Endodermal cell (in vitro differentiated cells): ENCODE data around the gene PFKL. TPM values are rescaled to one million over a fixed set of nuclear protein-coding genes. Genes with fewer than 3 reads are reported as not detected.

ENCODE experiments used
- DNase-seq: peaks from one replicate; pipeline ENCODE4 v3.0.0-alpha.2; 2017
- H3K27ac ChIP-seq: 2 replicates; pipeline ENCODE4 v1.5.1; 2013; ENCODE audit warnings: mild to moderate bottlenecking, low read depth, low read length, moderate library complexity
- H3K27me3 ChIP-seq: 2 replicates; pipeline ENCODE4 v1.6.1; 2013; ENCODE audit warnings: mild to moderate bottlenecking, low read length, moderate library complexity; ENCODE audit not compliant: insufficient read depth, control insufficient read depth, poor library complexity, severe bottlenecking
- H3K36me3 ChIP-seq: 2 replicates; pipeline ENCODE4 v1.7.0; 2013; ENCODE audit warnings: mild to moderate bottlenecking, low read length, moderate library complexity; ENCODE audit not compliant: control insufficient read depth, insufficient read depth
- H3K4me1 ChIP-seq: one replicate; pipeline ENCODE4 v1.7.0; 2013; ENCODE audit warnings: low read length; ENCODE audit not compliant: control insufficient read depth, insufficient read depth
- H3K4me3 ChIP-seq: 2 replicates; pipeline ENCODE4 v1.5.1; 2013; ENCODE audit warnings: mild to moderate bottlenecking, low read length, moderate library complexity
- H3K9ac ChIP-seq: 2 replicates; pipeline ENCODE4 v1.6.1; 2013; ENCODE audit warnings: mild to moderate bottlenecking, low read length, moderate library complexity; ENCODE audit not compliant: poor library complexity, severe bottlenecking; ENCODE audit errors: extremely low read depth
- H3K9me3 ChIP-seq: 2 replicates; pipeline ENCODE4 v1.6.1; 2013; ENCODE audit warnings: mild to moderate bottlenecking, low read length, moderate library complexity; ENCODE audit not compliant: control insufficient read depth
- H3K27ac Mint-ChIP-seq: 2 replicates; pipeline ENCODE4 v1.8.0; 2020; ENCODE audit warnings: mixed read lengths
- H3K27me3 Mint-ChIP-seq: 2 replicates; pipeline ENCODE4 v1.8.0; 2021; ENCODE audit warnings: mild to moderate bottlenecking, mixed read lengths; ENCODE audit not compliant: insufficient read depth
- H3K36me3 Mint-ChIP-seq: 2 replicates; pipeline ENCODE4 v1.8.0; 2020; ENCODE audit warnings: low read depth, mixed read lengths
- H3K4me1 Mint-ChIP-seq: 2 replicates; pipeline ENCODE4 v1.8.0; 2020; ENCODE audit warnings: mixed read lengths
- H3K4me3 Mint-ChIP-seq: 2 replicates; pipeline ENCODE4 v1.8.0; 2020; ENCODE audit warnings: mild to moderate bottlenecking, moderate library complexity, mixed read lengths
- H3K9me3 Mint-ChIP-seq: 2 replicates; pipeline ENCODE4 v1.8.0; 2020; ENCODE audit warnings: mild to moderate bottlenecking, mixed read lengths
- CTCF ChIP-seq: fragments of 200-600 bp; sonication (generic); conservative IDR thresholded peaks from 2 replicates; pipeline ENCODE4 v1.5.0; 2021; ENCODE audit warnings: antibody characterized with exemption, mild to moderate bottlenecking
- WGBS, 2 experiments: methylation state at CpG; one replicate each; pipeline versions ENCODE4 v1.1.5 to v1.1.7; 2013; ENCODE audit warnings: missing lambda C conversion rate in 2 of 2, mixed read lengths in 1 of 2; ENCODE audit not compliant: insufficient coverage in 1 of 2, insufficient read length in 1 of 2; 5-methylcytosine and 5-hydroxymethylcytosine counted together
- total RNA-seq, 2 donors: library from RNA; stranded (reverse); fragmentation: NEBNext Ultra II Directional in 1 of 2; extraction: Animal tissue kit (Norgen Biotek cat#: 25700) in 1 of 2; gene quantifications; 2 replicates in 1 of 2; 3 replicates in 1 of 2; pipeline ENCODE4 v1.2.1, GENCODE V29; 2021

The PFKL gene
- total RNA-seq, 2 donors from 2014 or later: 195 to 198 TPM

DNA sequence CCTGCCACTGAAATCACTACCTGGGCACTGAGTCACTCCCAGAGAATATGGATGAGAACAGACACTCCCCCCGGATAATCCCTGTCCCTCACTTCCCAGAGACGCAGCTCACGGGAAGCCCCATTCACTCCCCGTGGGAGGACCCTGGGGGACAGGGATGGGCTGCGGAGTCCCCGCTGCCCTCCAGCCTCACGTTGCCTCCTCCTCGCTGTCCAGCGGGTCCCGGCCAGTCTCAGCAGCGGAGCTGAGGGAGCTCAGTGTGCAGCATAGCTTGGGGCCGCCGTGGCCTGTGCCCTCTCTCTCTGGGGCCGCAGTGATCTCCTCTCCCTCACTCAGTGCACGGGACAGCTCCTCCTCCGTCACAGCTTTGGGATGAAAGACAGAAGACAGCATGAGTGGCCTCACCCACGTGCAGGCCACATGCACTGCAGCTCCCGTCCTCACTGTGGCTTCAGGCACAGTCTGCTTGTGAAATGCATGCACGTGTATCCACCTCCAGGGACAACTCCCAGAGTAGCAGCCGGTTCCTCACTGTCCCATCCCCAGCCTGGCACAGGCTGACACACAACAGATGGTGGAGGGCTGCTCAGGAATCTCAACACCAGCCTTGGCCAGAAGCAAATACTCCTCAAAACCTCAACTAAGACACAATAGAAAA is 31.9 kb downstream of the PFKL start:
- Histone ChIP-seq H3K9me3 (no peaks in the 10 kb centered on the region), H3K4me1 (no peaks in the 10 kb centered on the region), H3K36me3 (peaks cover 8% of the 10 kb centered on the region), H3K4me3 (no peak overlapping the region), H3K9ac (no peak overlapping the region), H3K27ac (no peak overlapping the region), H3K27me3 (no peaks in the 10 kb centered on the region)
- Mint-ChIP-seq H3K36me3 (peaks cover 9% of the 10 kb centered on the region), H3K27me3 (no peaks in the 10 kb centered on the region), H3K4me3 (no peak overlapping the region), H3K9me3 (no peaks in the 10 kb centered on the region), H3K27ac (peak overlapping the region; percentile 59), H3K4me1 (no peaks in the 10 kb centered on the region)
- DNase-seq: no peak
- 93 to 94% methylated on average over 18 to 20 of the region's 20 CpGs for WGBS, 2 experiments
- TF ChIP-seq CTCF: no peak

- no peak for DNase-seq
- Histone ChIP-seq H3K9me3 (no peaks in the 10 kb centered on the region), H3K36me3 (peaks cover 10% of the 10 kb centered on the region), H3K4me3 (no peak overlapping the region), H3K27me3 (no peaks in the 10 kb centered on the region), H3K4me1 (no peaks in the 10 kb centered on the region), H3K9ac (no peak overlapping the region), H3K27ac (no peak overlapping the region)
- H3K36me3 Mint-ChIP-seq: peaks cover 9% of the 10 kb centered on the region
- H3K4me3 Mint-ChIP-seq: no peak overlapping the region
- H3K9me3 Mint-ChIP-seq: no peaks in the 10 kb centered on the region
- WGBS, 2 experiments: 94 to 99% methylated on average over 17 of the region's 17 CpGs
- H3K27ac Mint-ChIP-seq: no peak overlapping the region
- H3K27me3 Mint-ChIP-seq: no peaks in the 10 kb centered on the region
- H3K4me1 Mint-ChIP-seq: peaks cover 5% of the 10 kb centered on the region
- TF ChIP-seq CTCF: peak; percentile 47
Observed at GRCh38 chr21:44332383-44332782, 32.5 kb downstream of the PFKL start.

GRCh38 chr21:44332965-44333364 is 33.1 kb downstream of the PFKL start:
- H3K27ac ChIP-seq: no peak overlapping the region
- DNase-seq: no peak
- Mint-ChIP-seq H3K36me3 (peaks cover 9% of the 10 kb centered on the region), H3K4me1 (peaks cover 11% of the 10 kb centered on the region), H3K9me3 (no peaks in the 10 kb centered on the region), H3K4me3 (no peak overlapping the region), H3K27ac (no peak overlapping the region), H3K27me3 (no peaks in the 10 kb centered on the region)
- WGBS, 2 experiments: 95 to 96% methylated on average over 16 to 22 of the region's 22 CpGs
- H3K4me1 ChIP-seq: no peaks in the 10 kb centered on the region
- H3K9ac ChIP-seq: no peak overlapping the region
- no peaks in the 10 kb centered on the region for H3K27me3 ChIP-seq
- H3K9me3 ChIP-seq: no peaks in the 10 kb centered on the region
- no peak for TF ChIP-seq CTCF
- no peak overlapping the region for H3K4me3 ChIP-seq
- peaks cover 10% of the 10 kb centered on the region for H3K36me3 ChIP-seq
